ENCODE data around the gene CCDC157. TPM values are rescaled to one million over a fixed set of nuclear protein-coding genes. Genes with fewer than 3 reads are reported as not detected.

Gene CCDC157
- polyA plus RNA-seq, 2 donors: 1.6 to 2.2 TPM

- Histone ChIP-seq H3K36me3 (ENCODE audit: control insufficient read depth in 2 of 2, insufficient read depth in 2 of 2, low read length in 1 of 2) (peaks cover 35 to 41% of the 10 kb centered on the region in 2 donors), H3K27ac (ENCODE audit: low read depth in 2 of 2, low read length in 1 of 2) (no peak overlapping the region), H3K4me1 (ENCODE audit: control insufficient read depth in 2 of 2, insufficient read depth in 2 of 2, low read length in 1 of 2) (no peaks in the 10 kb centered on the region), H3K4me3 (ENCODE audit: low read depth in 1 of 2, low read length in 2 of 2) (no peak overlapping the region), H3K9me3 (ENCODE audit: control insufficient read depth in 2 of 2, insufficient read depth in 1 of 2, low read depth in 1 of 2, low read length in 1 of 2) (no peaks in the 10 kb centered on the region), H3K27me3 (ENCODE audit: control insufficient read depth in 1 of 2, insufficient read depth in 2 of 2, low read length in 2 of 2) (no peaks in the 10 kb centered on the region)
- WGBS, 2 donors: 64 to 65% methylated on average over 4 of the region's 4 CpGs
These were observed 8.0 kb upstream of the CCDC157 start for GRCh38 chr22:30348809-30349208.

GRCh38 chr22:30351226-30351625 is 5.6 kb upstream of the CCDC157 start:
- Histone ChIP-seq H3K27me3 (ENCODE audit: control insufficient read depth in 1 of 2, insufficient read depth in 2 of 2, low read length in 2 of 2) (no peaks in the 10 kb centered on the region), H3K4me1 (ENCODE audit: control insufficient read depth in 2 of 2, insufficient read depth in 2 of 2, low read length in 1 of 2) (peaks cover 0 to 9% of the 10 kb centered on the region in 2 donors), H3K36me3 (ENCODE audit: control insufficient read depth in 2 of 2, insufficient read depth in 2 of 2, low read length in 1 of 2) (peaks cover 13 to 20% of the 10 kb centered on the region in 2 donors), H3K4me3 (ENCODE audit: low read depth in 1 of 2, low read length in 2 of 2) (no peak overlapping the region), H3K9me3 (ENCODE audit: control insufficient read depth in 2 of 2, insufficient read depth in 1 of 2, low read depth in 1 of 2, low read length in 1 of 2) (no peaks in the 10 kb centered on the region), H3K27ac (ENCODE audit: low read depth in 2 of 2, low read length in 1 of 2) (no peak overlapping the region)
- 92 to 93% methylated on average over 3 of the region's 3 CpGs for WGBS, 2 donors

- whole genome bisulfite sequencing, 2 donors: 56 to 73% methylated on average over 5 of the region's 5 CpGs
- Histone ChIP-seq H3K27ac (ENCODE audit: low read depth in 2 of 2, low read length in 1 of 2) (no peak overlapping the region), H3K4me1 (ENCODE audit: control insufficient read depth in 2 of 2, insufficient read depth in 2 of 2, low read length in 1 of 2) (peaks cover 0 to 9% of the 10 kb centered on the region in 2 donors), H3K4me3 (ENCODE audit: low read depth in 1 of 2, low read length in 2 of 2) (no peak overlapping the region), H3K27me3 (ENCODE audit: control insufficient read depth in 1 of 2, insufficient read depth in 2 of 2, low read length in 2 of 2) (no peaks in the 10 kb centered on the region), H3K36me3 (ENCODE audit: control insufficient read depth in 2 of 2, insufficient read depth in 2 of 2, low read length in 1 of 2) (peaks cover 5 to 15% of the 10 kb centered on the region in 2 donors), H3K9me3 (ENCODE audit: control insufficient read depth in 2 of 2, insufficient read depth in 1 of 2, low read depth in 1 of 2, low read length in 1 of 2) (no peaks in the 10 kb centered on the region)
These were observed 2.2 kb upstream of the CCDC157 start for GRCh38 chr22:30354644-30355043.

- H3K36me3 ChIP-seq (ENCODE audit: control insufficient read depth in 2 of 2, insufficient read depth in 2 of 2, low read length in 1 of 2): peaks cover 0 to 6% of the 10 kb centered on the region in 2 donors
- peak overlapping the region in 1 of 2 donors; percentile 46 for H3K27ac ChIP-seq (ENCODE audit: low read depth in 2 of 2, low read length in 1 of 2)
- 3 to 5% methylated on average over 9 of the region's 9 CpGs for WGBS, 2 donors
These were observed 396 bp downstream of the CCDC157 start for GRCh38 chr22:30357236-30357570.

GRCh38 chr22:30357650-30358215 is 926 bp downstream of the CCDC157 start:
- no peaks in the 10 kb centered on the region for H3K9me3 ChIP-seq (ENCODE audit: control insufficient read depth in 2 of 2, insufficient read depth in 1 of 2, low read depth in 1 of 2, low read length in 1 of 2)
- H3K4me3 ChIP-seq (ENCODE audit: low read depth in 1 of 2, low read length in 2 of 2): no peak overlapping the region
- 57% methylated on average over 22 of the region's 22 CpGs for WGBS, 2 donors
- H3K27me3 ChIP-seq (ENCODE audit: control insufficient read depth in 1 of 2, insufficient read depth in 2 of 2, low read length in 2 of 2): no peaks in the 10 kb centered on the region
- peaks cover 0 to 2% of the 10 kb centered on the region in 2 donors for H3K36me3 ChIP-seq (ENCODE audit: control insufficient read depth in 2 of 2, insufficient read depth in 2 of 2, low read length in 1 of 2)
- no peak overlapping the region for H3K27ac ChIP-seq (ENCODE audit: low read depth in 2 of 2, low read length in 1 of 2)
- peaks cover 0 to 9% of the 10 kb centered on the region in 2 donors for H3K4me1 ChIP-seq (ENCODE audit: control insufficient read depth in 2 of 2, insufficient read depth in 2 of 2, low read length in 1 of 2)

More at GRCh38 chr22:30357236-30357570, 396 bp downstream of the CCDC157 start:
- H3K4me3 ChIP-seq (ENCODE audit: low read depth in 1 of 2, low read length in 2 of 2): peak overlapping the region; percentile 80 to 90
- peaks cover 0 to 9% of the 10 kb centered on the region in 2 donors for H3K4me1 ChIP-seq (ENCODE audit: control insufficient read depth in 2 of 2, insufficient read depth in 2 of 2, low read length in 1 of 2)
- H3K9me3 ChIP-seq (ENCODE audit: control insufficient read depth in 2 of 2, insufficient read depth in 1 of 2, low read depth in 1 of 2, low read length in 1 of 2): no peaks in the 10 kb centered on the region
- no peaks in the 10 kb centered on the region for H3K27me3 ChIP-seq (ENCODE audit: control insufficient read depth in 1 of 2, insufficient read depth in 2 of 2, low read length in 2 of 2)

GRCh38 chr22:30358541-30358940 is 1.7 kb downstream of the CCDC157 start:
- 91% methylated on average over 6 of the region's 6 CpGs for WGBS, 2 donors
- peaks cover 0 to 9% of the 10 kb centered on the region in 2 donors for H3K4me1 ChIP-seq (ENCODE audit: control insufficient read depth in 2 of 2, insufficient read depth in 2 of 2, low read length in 1 of 2)
- no peaks in the 10 kb centered on the region for H3K9me3 ChIP-seq (ENCODE audit: control insufficient read depth in 2 of 2, insufficient read depth in 1 of 2, low read depth in 1 of 2, low read length in 1 of 2)

GRCh38 chr22:30361916-30362650 is 5.3 kb downstream of the CCDC157 start:
- 88 to 90% methylated on average over 10 of the region's 10 CpGs for WGBS, 2 donors
- no peaks in the 10 kb centered on the region for H3K4me1 ChIP-seq (ENCODE audit: control insufficient read depth in 2 of 2, insufficient read depth in 2 of 2, low read length in 1 of 2)
- peaks cover 0 to 4% of the 10 kb centered on the region in 2 donors for H3K36me3 ChIP-seq (ENCODE audit: control insufficient read depth in 2 of 2, insufficient read depth in 2 of 2, low read length in 1 of 2)
- no peaks in the 10 kb centered on the region for H3K27me3 ChIP-seq (ENCODE audit: control insufficient read depth in 1 of 2, insufficient read depth in 2 of 2, low read length in 2 of 2)
- no peak overlapping the region for H3K4me3 ChIP-seq (ENCODE audit: low read depth in 1 of 2, low read length in 2 of 2)
- H3K27ac ChIP-seq (ENCODE audit: low read depth in 2 of 2, low read length in 1 of 2): no peak overlapping the region
- no peaks in the 10 kb centered on the region for H3K9me3 ChIP-seq (ENCODE audit: control insufficient read depth in 2 of 2, insufficient read depth in 1 of 2, low read depth in 1 of 2, low read length in 1 of 2)

More at GRCh38 chr22:30358541-30358940, 1.7 kb downstream of the CCDC157 start:
- no peak overlapping the region for H3K27ac ChIP-seq (ENCODE audit: low read depth in 2 of 2, low read length in 1 of 2)
- H3K36me3 ChIP-seq (ENCODE audit: control insufficient read depth in 2 of 2, insufficient read depth in 2 of 2, low read length in 1 of 2): peaks cover 0 to 2% of the 10 kb centered on the region in 2 donors
- no peaks in the 10 kb centered on the region for H3K27me3 ChIP-seq (ENCODE audit: control insufficient read depth in 1 of 2, insufficient read depth in 2 of 2, low read length in 2 of 2)
- H3K4me3 ChIP-seq (ENCODE audit: low read depth in 1 of 2, low read length in 2 of 2): no peak overlapping the region

GRCh38 chr22:30362651-30363281 is 6.0 kb downstream of the CCDC157 start:
- no peak overlapping the region for H3K4me3 ChIP-seq (ENCODE audit: low read depth in 1 of 2, low read length in 2 of 2)
- no peaks in the 10 kb centered on the region for H3K4me1 ChIP-seq (ENCODE audit: control insufficient read depth in 2 of 2, insufficient read depth in 2 of 2, low read length in 1 of 2)
- H3K27ac ChIP-seq (ENCODE audit: low read depth in 2 of 2, low read length in 1 of 2): no peak overlapping the region
- no peaks in the 10 kb centered on the region for H3K27me3 ChIP-seq (ENCODE audit: control insufficient read depth in 1 of 2, insufficient read depth in 2 of 2, low read length in 2 of 2)
- 78 to 85% methylated on average over 7 of the region's 7 CpGs for WGBS, 2 donors
- H3K36me3 ChIP-seq (ENCODE audit: control insufficient read depth in 2 of 2, insufficient read depth in 2 of 2, low read length in 1 of 2): peaks cover 0 to 4% of the 10 kb centered on the region in 2 donors
- H3K9me3 ChIP-seq (ENCODE audit: control insufficient read depth in 2 of 2, insufficient read depth in 1 of 2, low read depth in 1 of 2, low read length in 1 of 2): no peaks in the 10 kb centered on the region

GRCh38 chr22:30365891-30366290 is 9.1 kb downstream of the CCDC157 start:
- 94 to 95% methylated on average over 18 of the region's 18 CpGs for WGBS, 2 donors
- Histone ChIP-seq H3K36me3 (ENCODE audit: control insufficient read depth in 2 of 2, insufficient read depth in 2 of 2, low read length in 1 of 2) (peaks cover 0 to 6% of the 10 kb centered on the region in 2 donors), H3K9me3 (ENCODE audit: control insufficient read depth in 2 of 2, insufficient read depth in 1 of 2, low read depth in 1 of 2, low read length in 1 of 2) (no peaks in the 10 kb centered on the region), H3K27me3 (ENCODE audit: control insufficient read depth in 1 of 2, insufficient read depth in 2 of 2, low read length in 2 of 2) (no peaks in the 10 kb centered on the region), H3K4me3 (ENCODE audit: low read depth in 1 of 2, low read length in 2 of 2) (no peak overlapping the region), H3K4me1 (ENCODE audit: control insufficient read depth in 2 of 2, insufficient read depth in 2 of 2, low read length in 1 of 2) (no peaks in the 10 kb centered on the region), H3K27ac (ENCODE audit: low read depth in 2 of 2, low read length in 1 of 2) (no peak overlapping the region)

Measured in esophagus (tissue), 2 donors.